GM20000 (cell line): Measurements from ENCODE around the gene INO80E.

ENCODE experiments used
- DNase-seq: peaks from one replicate; pipeline ENCODE4 v3.0.0; 2012; ENCODE audit warnings: low spot score
- TF ChIP-seq, protein P1 (sequence below): IDR thresholded peaks from 2 replicates; pipeline ENCODE4 v1.5.1; 2012; ENCODE audit warnings: mild to moderate bottlenecking, control low read depth; ENCODE audit errors: extremely low read depth, missing control alignments

The INO80E gene

DNA sequence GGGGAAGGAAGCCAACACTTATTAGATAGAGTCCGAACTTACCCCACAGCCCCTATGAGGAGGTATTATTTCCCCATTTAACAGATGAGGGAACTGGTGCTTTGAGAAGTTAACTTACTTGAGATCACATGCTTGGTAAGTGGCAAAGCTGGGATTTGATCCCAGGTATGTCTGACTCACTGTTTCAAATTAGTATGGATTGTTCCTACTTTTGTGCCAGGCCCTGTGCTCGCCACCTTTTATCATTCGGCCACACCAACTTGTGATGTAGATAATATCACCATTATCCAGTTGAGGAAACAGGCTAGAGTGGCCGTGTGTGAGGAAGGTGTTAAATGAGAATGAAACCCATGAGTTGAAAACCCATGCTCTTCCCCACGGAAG is 11.3 kb upstream of the INO80E start:
- no peak for DNase-seq
- TF ChIP-seq, protein P1, sequence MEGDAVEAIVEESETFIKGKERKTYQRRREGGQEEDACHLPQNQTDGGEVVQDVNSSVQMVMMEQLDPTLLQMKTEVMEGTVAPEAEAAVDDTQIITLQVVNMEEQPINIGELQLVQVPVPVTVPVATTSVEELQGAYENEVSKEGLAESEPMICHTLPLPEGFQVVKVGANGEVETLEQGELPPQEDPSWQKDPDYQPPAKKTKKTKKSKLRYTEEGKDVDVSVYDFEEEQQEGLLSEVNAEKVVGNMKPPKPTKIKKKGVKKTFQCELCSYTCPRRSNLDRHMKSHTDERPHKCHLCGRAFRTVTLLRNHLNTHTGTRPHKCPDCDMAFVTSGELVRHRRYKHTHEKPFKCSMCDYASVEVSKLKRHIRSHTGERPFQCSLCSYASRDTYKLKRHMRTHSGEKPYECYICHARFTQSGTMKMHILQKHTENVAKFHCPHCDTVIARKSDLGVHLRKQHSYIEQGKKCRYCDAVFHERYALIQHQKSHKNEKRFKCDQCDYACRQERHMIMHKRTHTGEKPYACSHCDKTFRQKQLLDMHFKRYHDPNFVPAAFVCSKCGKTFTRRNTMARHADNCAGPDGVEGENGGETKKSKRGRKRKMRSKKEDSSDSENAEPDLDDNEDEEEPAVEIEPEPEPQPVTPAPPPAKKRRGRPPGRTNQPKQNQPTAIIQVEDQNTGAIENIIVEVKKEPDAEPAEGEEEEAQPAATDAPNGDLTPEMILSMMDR = no peak

DNA sequence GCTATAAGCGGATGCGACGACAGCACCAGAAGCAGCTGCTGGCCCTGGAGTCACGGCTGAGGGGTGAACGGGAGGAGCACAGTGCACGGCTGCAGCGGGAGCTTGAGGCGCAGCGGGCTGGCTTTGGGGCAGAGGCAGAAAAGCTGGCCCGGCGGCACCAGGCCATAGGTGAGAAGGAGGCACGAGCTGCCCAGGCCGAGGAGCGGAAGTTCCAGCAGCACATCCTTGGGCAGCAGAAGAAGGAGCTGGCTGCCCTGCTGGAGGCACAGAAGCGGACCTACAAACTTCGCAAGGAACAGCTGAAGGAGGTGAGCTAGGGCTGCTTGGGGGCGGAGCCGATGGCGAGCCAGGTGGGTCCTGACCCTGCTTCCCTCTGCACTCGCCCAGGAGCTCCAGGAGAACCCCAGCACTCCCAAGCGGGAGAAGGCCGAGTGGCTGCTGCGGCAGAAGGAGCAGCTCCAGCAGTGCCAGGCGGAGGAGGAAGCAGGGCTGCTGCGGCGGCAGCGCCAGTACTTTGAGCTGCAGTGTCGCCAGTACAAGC is 10.7 kb upstream of the INO80E start:
- TF ChIP-seq, protein P1 = no peak
- no peak for DNase-seq

DNA sequence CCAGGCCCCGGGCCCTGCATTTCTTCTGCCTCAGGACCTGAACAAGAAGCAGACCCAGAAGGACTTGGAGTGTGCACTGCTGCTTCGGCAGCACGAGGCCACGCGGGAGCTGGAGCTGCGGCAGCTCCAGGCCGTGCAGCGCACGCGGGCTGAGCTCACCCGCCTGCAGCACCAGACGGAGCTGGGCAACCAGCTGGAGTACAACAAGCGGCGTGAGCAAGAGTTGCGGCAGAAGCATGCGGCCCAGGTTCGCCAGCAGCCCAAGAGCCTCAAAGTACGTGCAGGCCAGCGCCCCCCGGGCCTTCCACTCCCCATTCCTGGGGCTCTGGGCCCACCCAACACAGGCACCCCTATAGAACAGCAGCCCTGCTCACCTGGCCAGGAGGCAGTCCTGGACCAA is 9.8 kb upstream of the INO80E start:
- TF ChIP-seq, protein P1 = no peak
- no peak for DNase-seq

DNA sequence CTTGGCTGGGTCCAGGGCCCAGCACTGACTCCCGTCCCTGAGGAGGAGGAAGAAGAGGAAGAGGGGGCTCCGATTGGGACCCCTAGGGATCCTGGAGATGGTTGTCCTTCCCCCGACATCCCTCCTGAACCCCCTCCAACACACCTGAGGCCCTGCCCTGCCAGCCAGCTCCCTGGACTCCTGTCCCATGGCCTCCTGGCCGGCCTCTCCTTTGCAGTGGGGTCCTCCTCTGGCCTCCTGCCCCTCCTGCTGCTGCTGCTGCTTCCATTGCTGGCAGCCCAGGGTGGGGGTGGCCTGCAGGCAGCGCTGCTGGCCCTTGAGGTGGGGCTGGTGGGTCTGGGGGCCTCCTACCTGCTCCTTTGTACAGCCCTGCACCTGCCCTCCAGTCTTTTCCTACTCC is 9.1 kb upstream of the INO80E start:
- no peak for DNase-seq
- TF ChIP-seq, protein P1 = no peak

DNA sequence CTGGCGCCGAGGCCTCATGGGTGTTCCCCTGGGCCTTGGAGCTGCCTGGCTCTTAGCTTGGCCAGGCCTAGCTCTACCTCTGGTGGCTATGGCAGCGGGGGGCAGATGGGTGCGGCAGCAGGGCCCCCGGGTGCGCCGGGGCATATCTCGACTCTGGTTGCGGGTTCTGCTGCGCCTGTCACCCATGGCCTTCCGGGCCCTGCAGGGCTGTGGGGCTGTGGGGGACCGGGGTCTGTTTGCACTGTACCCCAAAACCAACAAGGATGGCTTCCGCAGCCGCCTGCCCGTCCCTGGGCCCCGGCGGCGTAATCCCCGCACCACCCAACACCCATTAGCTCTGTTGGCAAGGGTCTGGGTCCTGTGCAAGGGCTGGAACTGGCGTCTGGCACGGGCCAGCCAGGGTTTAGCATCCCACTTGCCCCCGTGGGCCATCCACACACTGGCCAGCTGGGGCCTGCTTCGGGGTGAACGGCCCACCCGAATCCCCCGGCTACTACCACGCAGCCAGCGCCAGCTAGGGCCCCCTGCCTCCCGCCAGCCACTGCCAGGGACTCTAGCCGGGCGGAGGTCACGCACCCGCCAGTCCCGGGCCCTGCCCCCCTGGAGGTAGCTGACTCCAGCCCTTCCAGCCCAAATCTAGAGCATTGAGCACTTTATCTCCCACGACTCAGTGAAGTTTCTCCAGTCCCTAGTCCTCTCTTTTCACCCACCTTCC is 8.5 kb upstream of the INO80E start:
- TF ChIP-seq, protein P1 = no peak

DNA sequence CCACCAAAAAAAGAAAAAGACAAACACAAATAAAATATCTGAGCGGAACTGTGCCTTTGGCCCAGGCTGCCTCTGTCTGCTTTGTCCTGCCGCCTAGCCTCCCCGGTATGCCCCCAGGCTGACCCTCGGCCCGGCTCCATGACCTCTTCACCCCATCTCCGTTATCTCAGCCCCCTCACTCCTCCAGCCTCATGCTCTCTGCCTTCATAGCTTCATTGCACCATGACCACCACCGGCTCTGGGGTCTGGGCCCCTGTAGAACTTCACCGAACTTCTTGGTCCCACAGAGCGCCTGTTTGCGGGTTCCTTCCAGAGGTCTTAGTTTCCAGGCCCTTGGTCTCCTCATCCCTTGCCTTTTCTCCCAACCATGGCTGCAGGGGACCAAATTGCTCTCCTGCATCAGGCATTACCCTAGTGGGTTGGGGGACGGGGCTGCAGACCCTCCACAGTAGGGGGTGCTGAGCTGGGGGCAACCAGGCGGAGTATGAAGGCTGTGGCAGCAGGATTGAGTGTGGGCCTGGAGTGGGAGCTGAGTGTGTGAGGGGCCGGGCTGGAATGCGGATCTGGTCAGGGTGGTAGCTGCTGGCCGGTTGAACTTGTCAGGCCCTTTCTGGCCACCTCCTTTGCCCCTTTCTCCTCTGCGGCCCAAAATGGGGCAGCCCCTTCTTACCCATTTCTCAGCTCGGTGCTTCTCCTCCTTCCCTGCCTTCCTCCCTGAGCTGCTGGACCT is 7.5 kb upstream of the INO80E start:
- TF ChIP-seq, protein P1 = no peak

More for the DNA sequence above, 8.5 kb upstream of the INO80E start:
- DNase-seq = no peak

More for the DNA sequence above, 7.5 kb upstream of the INO80E start:
- DNase-seq = no peak
